PFSK-1 (cell line): ENCODE results near the gene SLC51A.

ENCODE experiments used
- FOXP2 ChIP-seq: optimal IDR thresholded peaks from 2 replicates; pipeline ENCODE3; 2011; ENCODE audit warnings: borderline replicate concordance, control low read depth, inconsistent platforms; ENCODE audit not compliant: insufficient read depth; ENCODE audit errors: extremely low read length, extremely low read depth
- POLR2AphosphoS5 ChIP-seq: IDR thresholded peaks from 2 replicates; pipeline ENCODE4 v1.6.1; 2012; ENCODE audit warnings: low read depth, mild to moderate bottlenecking, control low read depth, low read length, moderate library complexity
- REST ChIP-seq, 2 experiments: IDR thresholded peaks; 2 replicates each; pipeline versions ENCODE4 v1.6.1 to v1.8.0; 2011 to 2012; ENCODE audit warnings: low read depth in 2 of 2, low read length in 2 of 2, control low read depth in 1 of 2, inconsistent platforms in 1 of 2, mild to moderate bottlenecking in 1 of 2, moderate library complexity in 1 of 2; ENCODE audit not compliant: insufficient read depth in 1 of 2
- SIN3A ChIP-seq: IDR thresholded peaks from 2 replicates; pipeline ENCODE4 v1.6.1; 2012; ENCODE audit warnings: mild to moderate bottlenecking, low read length, moderate library complexity, borderline replicate concordance; ENCODE audit not compliant: insufficient read depth
- TAF1 ChIP-seq: IDR thresholded peaks from 2 replicates; pipeline ENCODE4 v1.6.1; 2012; ENCODE audit warnings: low read length, control low read depth, borderline replicate concordance; ENCODE audit not compliant: insufficient read depth

Gene SLC51A

DNA sequence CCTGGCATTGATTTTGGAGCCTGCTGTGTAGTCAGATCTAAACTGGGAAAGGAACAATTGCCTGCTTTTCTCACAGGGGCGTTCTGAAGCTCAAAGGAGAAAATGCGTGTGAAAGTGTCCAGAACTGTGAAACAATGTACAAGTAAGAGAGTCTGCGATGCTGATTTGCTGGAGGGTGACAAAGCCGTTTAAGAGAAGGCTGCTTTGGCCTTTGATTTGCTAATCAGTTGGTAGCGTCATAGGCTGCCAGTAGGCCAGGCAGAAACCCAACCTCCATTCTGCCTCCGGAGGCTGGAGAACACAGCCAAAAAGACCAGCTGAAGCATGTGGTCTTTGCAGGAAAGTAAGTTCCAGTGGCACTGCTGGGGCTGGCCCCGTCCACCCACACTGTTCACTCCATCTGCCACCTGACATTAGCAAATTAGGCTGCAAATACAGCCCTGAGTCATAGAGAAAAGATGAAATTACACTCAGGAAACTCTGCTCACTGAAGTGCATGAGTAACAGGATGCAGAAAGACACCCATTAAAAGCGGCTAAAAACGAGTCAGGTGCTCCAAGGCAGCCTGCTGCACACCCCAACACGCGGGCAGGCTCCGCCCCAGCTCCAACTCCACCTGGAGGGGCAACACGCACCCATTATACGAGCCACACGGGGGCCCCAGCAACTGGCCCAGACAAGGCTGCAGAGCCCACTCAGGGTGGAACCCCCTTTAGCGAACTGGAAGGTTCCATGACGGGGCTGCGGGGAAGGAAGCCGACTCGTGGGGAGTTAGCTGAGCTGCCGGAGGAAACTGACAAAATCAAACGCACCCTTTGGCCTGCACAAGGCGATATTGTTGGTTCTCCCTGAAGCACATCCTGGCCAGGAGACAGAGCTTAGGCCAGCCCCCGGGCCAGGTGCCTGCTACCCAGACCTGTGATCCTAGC, 36.7 kb upstream of the SLC51A start:
- no peak for TF ChIP-seq TAF1
- no peak for TF ChIP-seq REST (IDR thresholded peaks at IDR 0.05; ENCODE audit: insufficient read depth in 1 of 2, low read depth in 2 of 2, low read length in 2 of 2)
- TF ChIP-seq FOXP2: no peak
- no peak for TF ChIP-seq SIN3A
- no peak for TF ChIP-seq POLR2AphosphoS5

DNA sequence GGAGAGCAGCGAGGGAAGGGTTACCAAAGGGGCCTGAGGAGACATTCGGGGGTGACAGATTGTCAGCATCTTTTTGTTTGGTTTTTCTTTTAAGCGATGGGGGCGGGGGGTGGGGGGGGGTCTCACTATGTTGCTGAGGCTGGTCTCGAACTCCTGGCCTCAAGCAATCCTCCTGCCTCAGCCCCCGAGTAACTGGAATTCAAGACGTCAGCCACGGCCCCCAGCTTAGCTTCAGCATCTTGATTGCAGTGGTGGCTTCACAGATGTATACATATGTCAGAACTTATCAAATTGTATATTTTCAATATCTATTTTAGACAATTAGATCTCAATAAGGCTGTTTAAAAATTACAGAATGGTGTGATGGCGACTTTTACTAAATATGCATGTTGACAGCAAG, 36.0 kb upstream of the SLC51A start:
- no peak for TF ChIP-seq TAF1
- no peak for TF ChIP-seq FOXP2
- no peak for TF ChIP-seq SIN3A
- TF ChIP-seq REST (IDR thresholded peaks at IDR 0.05; ENCODE audit: insufficient read depth in 1 of 2, low read depth in 2 of 2, low read length in 2 of 2): no peak
- TF ChIP-seq POLR2AphosphoS5: no peak

- no peak for TF ChIP-seq REST (IDR thresholded peaks at IDR 0.05; ENCODE audit: insufficient read depth in 1 of 2, low read depth in 2 of 2, low read length in 2 of 2)
- TF ChIP-seq SIN3A: no peak
- no peak for TF ChIP-seq TAF1
- TF ChIP-seq POLR2AphosphoS5: no peak
- no peak for TF ChIP-seq FOXP2
Measured at GRCh38 chr3:196181127-196181546, 35.2 kb upstream of the SLC51A start.

GRCh38 chr3:196184881-196185280, 31.5 kb upstream of the SLC51A start:
- no peak for TF ChIP-seq TAF1
- no peak for TF ChIP-seq REST (IDR thresholded peaks at IDR 0.05; ENCODE audit: insufficient read depth in 1 of 2, low read depth in 2 of 2, low read length in 2 of 2)
- TF ChIP-seq FOXP2: no peak
- TF ChIP-seq POLR2AphosphoS5: no peak
- no peak for TF ChIP-seq SIN3A
